Measurements from ENCODE around the gene ZNF30.

The ZNF30 gene

DNA sequence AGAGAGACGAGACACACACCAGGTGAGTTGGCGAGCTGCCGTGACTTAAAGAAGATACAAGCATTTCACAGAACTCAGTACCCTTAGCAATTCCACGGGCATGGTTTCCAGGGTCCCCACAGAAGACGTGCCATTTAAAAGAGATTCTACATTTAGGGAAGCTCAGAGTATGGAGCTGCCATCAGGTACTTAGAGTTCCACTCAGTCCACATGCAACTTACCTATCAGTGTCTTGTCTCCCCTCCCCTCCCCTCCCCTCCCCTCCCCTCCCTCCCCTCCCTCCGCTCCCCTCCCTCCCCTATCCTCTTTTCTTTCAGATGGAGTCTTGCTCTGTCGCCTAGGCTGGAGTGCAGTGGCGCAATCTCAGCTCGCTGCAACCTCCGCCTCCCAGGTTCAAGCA lies 12.2 kb downstream of the ZNF30 start:
- FAIRE-seq (no peak), DNase-seq (ENCODE audit: insufficient read length, low spot score) (no peak)
- TF ChIP-seq, protein P1, sequence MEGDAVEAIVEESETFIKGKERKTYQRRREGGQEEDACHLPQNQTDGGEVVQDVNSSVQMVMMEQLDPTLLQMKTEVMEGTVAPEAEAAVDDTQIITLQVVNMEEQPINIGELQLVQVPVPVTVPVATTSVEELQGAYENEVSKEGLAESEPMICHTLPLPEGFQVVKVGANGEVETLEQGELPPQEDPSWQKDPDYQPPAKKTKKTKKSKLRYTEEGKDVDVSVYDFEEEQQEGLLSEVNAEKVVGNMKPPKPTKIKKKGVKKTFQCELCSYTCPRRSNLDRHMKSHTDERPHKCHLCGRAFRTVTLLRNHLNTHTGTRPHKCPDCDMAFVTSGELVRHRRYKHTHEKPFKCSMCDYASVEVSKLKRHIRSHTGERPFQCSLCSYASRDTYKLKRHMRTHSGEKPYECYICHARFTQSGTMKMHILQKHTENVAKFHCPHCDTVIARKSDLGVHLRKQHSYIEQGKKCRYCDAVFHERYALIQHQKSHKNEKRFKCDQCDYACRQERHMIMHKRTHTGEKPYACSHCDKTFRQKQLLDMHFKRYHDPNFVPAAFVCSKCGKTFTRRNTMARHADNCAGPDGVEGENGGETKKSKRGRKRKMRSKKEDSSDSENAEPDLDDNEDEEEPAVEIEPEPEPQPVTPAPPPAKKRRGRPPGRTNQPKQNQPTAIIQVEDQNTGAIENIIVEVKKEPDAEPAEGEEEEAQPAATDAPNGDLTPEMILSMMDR (IDR thresholded peaks at IDR 0.05; ENCODE audit: insufficient read depth, missing control alignments): no peak

DNA sequence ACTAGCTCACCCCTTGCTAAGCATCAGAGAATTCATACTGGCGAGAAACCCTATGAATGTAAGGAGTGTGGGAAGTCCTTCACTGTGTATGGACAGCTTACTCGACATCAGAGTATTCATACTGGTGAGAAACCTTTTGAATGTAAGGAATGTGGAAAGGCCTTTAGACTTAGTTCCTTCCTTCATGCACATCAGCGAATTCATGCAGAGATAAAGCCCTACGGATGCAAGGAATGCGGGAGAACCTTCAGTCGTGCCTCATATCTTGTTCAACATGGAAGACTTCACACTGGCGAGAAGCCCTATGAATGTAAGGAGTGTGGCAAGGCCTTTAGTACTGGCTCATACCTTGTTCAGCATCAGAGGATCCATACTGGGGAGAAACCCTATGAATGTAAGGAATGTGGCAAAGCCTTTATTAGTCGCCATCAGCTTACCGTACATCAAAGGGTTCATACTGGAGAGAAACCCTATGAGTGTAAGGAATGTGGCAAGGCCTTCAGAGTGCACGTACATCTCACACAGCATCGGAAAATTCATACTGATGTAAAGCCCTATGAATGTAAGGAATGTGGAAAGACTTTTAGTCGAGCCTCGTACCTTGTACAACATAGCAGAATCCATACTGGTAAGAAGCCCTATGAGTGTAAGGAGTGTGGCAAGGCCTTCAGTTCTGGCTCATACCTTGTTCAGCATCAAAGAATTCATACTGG lies 17.3 kb downstream of the ZNF30 start:
- DNase-seq (ENCODE audit: insufficient read length, low spot score): no peak
- no peak for FAIRE-seq
- TF ChIP-seq, protein P1 (IDR thresholded peaks at IDR 0.05; ENCODE audit: insufficient read depth, missing control alignments): no peak

DNA sequence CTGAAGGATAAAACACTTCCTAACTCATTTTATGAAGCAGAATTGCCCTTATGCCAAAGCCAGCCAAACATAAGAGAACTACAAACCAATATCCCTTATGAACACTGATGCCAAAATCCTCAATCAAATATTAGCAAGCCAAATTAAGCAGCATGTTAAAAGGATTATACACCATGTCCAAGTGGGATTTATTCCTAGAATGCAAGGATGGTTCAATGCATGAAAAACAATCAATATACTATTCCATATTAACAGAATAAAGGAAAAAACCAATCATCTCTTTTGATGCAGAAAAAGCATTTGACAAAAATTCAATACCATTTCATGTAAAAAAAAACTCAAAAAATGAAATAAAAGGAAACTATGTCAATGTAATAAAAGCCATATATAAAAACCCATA lies 26.4 kb downstream of the ZNF30 start:
- DNase-seq (ENCODE audit: insufficient read length, low spot score) (no peak), FAIRE-seq (no peak)
- TF ChIP-seq, protein P1 (IDR thresholded peaks at IDR 0.05; ENCODE audit: insufficient read depth, missing control alignments): no peak

DNA sequence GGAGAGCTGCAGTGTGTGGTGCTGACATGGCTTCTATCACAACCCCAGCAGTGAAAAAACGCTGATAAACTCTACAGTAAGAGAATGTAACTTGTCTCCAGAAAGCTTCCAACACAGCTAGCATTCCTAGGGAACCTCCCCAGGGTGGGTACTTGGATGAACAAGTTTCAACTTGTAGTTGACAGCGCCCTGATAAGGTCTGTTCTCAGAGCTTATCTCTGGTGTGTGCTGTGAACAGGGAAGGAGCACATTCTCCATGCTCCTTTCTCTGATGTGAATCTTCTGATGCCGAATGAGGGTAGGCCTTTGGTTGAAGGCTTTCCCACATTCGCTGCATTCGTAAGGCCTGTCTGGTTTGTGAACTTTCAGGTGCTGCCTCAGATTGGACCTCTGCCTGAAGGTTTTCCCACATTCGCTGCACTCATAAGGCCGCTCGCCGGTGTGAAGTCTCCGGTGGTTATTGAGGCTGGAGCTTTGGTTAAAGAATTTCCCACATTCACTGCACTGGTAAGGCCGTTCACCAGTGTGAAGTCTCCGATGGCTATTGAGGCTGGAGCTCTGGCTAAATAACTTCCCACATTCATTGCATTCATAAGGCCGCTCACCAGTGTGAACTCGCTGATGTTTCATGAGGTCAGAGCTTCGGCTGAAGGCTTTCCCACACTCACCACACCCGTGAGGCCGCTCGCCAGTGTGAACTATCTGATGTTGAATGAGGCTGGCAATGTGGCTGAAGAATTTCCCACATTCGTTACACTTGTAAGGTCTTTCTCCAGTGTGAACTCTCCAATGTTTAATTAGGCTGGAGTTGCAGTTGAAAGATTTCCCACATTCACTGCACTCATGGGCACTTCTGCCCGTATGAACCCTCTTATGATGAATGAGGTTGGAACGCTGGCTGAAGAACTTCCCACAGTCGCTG lies 31.4 kb downstream of the ZNF30 start:
- FAIRE-seq (no peak), DNase-seq (ENCODE audit: insufficient read length, low spot score) (no peak)
- TF ChIP-seq, protein P1 (IDR thresholded peaks at IDR 0.05; ENCODE audit: insufficient read depth, missing control alignments): no peak

DNA sequence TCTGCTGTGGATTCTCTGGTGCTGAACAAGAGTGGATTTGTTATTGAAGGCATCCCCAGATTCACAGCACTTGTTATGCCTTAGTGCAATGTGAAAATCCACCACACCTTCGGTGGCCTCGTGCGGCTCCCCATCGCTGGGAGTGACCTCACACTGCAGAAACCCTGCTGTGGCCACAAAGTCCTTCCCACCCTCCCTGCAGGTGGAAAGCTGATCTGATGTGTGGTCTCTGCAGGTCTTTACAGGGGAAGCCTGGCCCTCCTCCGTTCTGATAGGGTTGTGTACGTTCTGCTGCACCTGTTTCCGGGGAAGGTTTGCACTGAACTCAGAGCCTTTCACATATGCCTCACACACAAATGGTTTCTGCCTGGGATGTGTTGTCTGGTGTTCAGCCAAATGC lies 32.3 kb downstream of the ZNF30 start:
- FAIRE-seq (no peak), DNase-seq (ENCODE audit: insufficient read length, low spot score) (no peak)
- TF ChIP-seq, protein P1 (IDR thresholded peaks at IDR 0.05; ENCODE audit: insufficient read depth, missing control alignments): no peak

DNA sequence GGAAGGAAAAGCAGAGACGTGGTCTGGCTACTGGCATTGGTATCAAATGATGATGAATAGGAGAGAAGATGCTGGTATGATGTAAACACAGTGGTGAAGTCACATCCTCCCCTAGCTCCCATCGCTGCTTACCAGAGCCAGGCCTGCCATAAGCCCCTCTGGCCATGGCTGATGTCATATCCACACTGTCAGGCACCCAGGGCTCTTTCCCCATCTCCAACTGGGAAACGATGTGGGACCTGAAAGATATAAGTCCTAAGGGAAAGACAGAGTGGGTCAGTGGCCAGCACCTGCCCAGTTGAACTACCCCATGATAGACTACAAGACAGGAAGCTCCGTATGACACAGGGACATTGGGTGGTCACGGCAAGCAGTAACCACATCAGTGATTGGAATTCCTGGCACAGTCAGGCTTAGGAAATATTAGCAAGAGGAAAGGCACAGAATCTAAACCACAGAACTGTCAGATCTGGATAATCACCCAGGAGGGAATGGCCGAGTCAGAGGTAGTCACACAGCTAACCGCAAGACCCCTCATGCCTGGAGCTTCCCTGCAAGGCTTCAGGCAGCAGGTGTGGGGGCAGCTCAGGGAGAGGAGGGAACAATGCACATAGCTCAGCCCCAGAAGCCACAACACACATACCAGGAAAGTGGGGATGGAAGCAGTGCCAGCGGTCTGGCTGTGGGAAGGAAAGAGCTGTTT lies 33.6 kb downstream of the ZNF30 start:
- DNase-seq (ENCODE audit: insufficient read length, low spot score) (no peak), FAIRE-seq (no peak)
- TF ChIP-seq, protein P1 (IDR thresholded peaks at IDR 0.05; ENCODE audit: insufficient read depth, missing control alignments): no peak
